HepG2 (cell line): ENCODE measurements around the gene NUCB1. TPM values are rescaled to one million over a fixed set of nuclear protein-coding genes. Genes with fewer than 3 reads are reported as not detected.

Experiments
- DMAP1 ChIP-seq: IDR thresholded peaks from 2 replicates; pipeline ENCODE4 v1.6.1; 2016
- EEA1 ChIP-seq: sonication (generic); formaldehyde crosslinking; IDR thresholded peaks from 2 replicates; pipeline ENCODE4 v1.5.1; 2020; ENCODE audit warnings: mild to moderate bottlenecking, missing genetic modification reagents, borderline replicate concordance
- ETV6 ChIP-seq: sonication (generic); formaldehyde crosslinking; conservative IDR thresholded peaks from 2 replicates; pipeline ENCODE4 v1.4.0; 2020; ENCODE audit warnings: missing genetic modification reagents
- FOXP4 ChIP-seq: sonication (generic); formaldehyde crosslinking; IDR thresholded peaks from 2 replicates; pipeline ENCODE4 v1.4.0; 2020; ENCODE audit warnings: missing genetic modification reagents
- HMGXB4 ChIP-seq, 2 experiments: sonication (generic) in 1 of 2; formaldehyde crosslinking in 1 of 2; IDR thresholded peaks; 2 replicates each; pipeline versions ENCODE4 v1.4.0 to v1.6.1; 2018 to 2020; ENCODE audit warnings: missing genetic modification reagents in 2 of 2, borderline replicate concordance in 1 of 2, low read depth in 1 of 2, mild to moderate bottlenecking in 1 of 2, missing biosample characterization in 1 of 2
- KLF6 ChIP-seq: IDR thresholded peaks from 2 replicates; pipeline ENCODE4 v1.8.0; 2016; ENCODE audit warnings: missing biosample characterization, missing genetic modification reagents
- MAF1 ChIP-seq: sonication (generic); formaldehyde crosslinking; IDR thresholded peaks from 2 replicates; pipeline ENCODE4 v1.5.0; 2020; ENCODE audit warnings: missing genetic modification reagents, borderline replicate concordance
- NFKB2 ChIP-seq: sonication (generic); formaldehyde crosslinking; IDR thresholded peaks from 2 replicates; pipeline ENCODE4 v1.4.0; 2020; ENCODE audit warnings: missing genetic modification reagents, borderline replicate concordance
- NR2F1 ChIP-seq, 2 experiments: fragments of 450-650 bp in 1 of 2; formaldehyde crosslinking in 1 of 2; IDR thresholded peaks; 2 replicates each; pipeline versions ENCODE4 v1.5.0 to v1.6.1; 2016 to 2020; ENCODE audit warnings: mild to moderate bottlenecking in 1 of 2, missing compliant biosample characterization in 1 of 2, missing genetic modification reagents in 1 of 2, moderate library complexity in 1 of 2
- PRDM4 ChIP-seq: sonication (generic); formaldehyde crosslinking; IDR thresholded peaks from 2 replicates; pipeline ENCODE4 v1.9.0; 2021; ENCODE audit warnings: missing genetic modification reagents, borderline replicate concordance
- SNAPC5 ChIP-seq: sonication (generic); formaldehyde crosslinking; IDR thresholded peaks from 2 replicates; pipeline ENCODE4 v1.8.1; 2023; ENCODE audit warnings: mild to moderate bottlenecking, missing genetic modification reagents, borderline replicate concordance
- TEAD3 ChIP-seq: optimal IDR thresholded peaks from 2 replicates; pipeline ENCODE3; 2016; ENCODE audit warnings: borderline replicate concordance
- ZBTB2 ChIP-seq: sonication (generic); formaldehyde crosslinking; IDR thresholded peaks from 2 replicates; pipeline ENCODE4 v1.8.0; 2022; ENCODE audit warnings: low read depth, missing genetic modification reagents
- ZBTB20 ChIP-seq: sonication (generic); formaldehyde crosslinking; IDR thresholded peaks from 2 replicates; pipeline ENCODE4 v1.8.1; 2023; ENCODE audit warnings: missing genetic modification reagents, low read depth, mild to moderate bottlenecking, borderline replicate concordance
- ZNF33A ChIP-seq: sonication (generic); formaldehyde crosslinking; IDR thresholded peaks from 2 replicates; pipeline ENCODE4 v1.5.1; 2020; ENCODE audit warnings: missing genetic modification reagents, mild to moderate bottlenecking, moderate library complexity, borderline replicate concordance
- ZNF343 ChIP-seq: sonication (generic); formaldehyde crosslinking; IDR thresholded peaks from 2 replicates; pipeline ENCODE4 v1.4.0; 2020; ENCODE audit warnings: mild to moderate bottlenecking, missing genetic modification reagents
- ZNF382 ChIP-seq: sonication (generic); formaldehyde crosslinking; IDR thresholded peaks from 2 replicates; pipeline ENCODE4 v1.5.0; 2020; ENCODE audit warnings: missing genetic modification reagents, mild to moderate bottlenecking, borderline replicate concordance
- ZNF460 ChIP-seq: sonication (generic); formaldehyde crosslinking; IDR thresholded peaks from 2 replicates; pipeline ENCODE4 v1.5.1; 2020; ENCODE audit warnings: missing genetic modification reagents, mild to moderate bottlenecking, borderline replicate concordance
- ZNF576 ChIP-seq: sonication (generic); formaldehyde crosslinking; IDR thresholded peaks from 2 replicates; pipeline ENCODE4 v1.4.0; 2020; ENCODE audit warnings: mild to moderate bottlenecking, missing genetic modification reagents
- ZNF75D ChIP-seq: sonication (generic); formaldehyde crosslinking; IDR thresholded peaks from 2 replicates; pipeline ENCODE4 v1.8.1; 2023; ENCODE audit warnings: missing genetic modification reagents, mild to moderate bottlenecking, borderline replicate concordance
- polyA plus RNA-seq, 8 experiments: library from polyadenylated mRNA; depleted of rRNA in 3 of 8; stranded (reverse) in 7 of 8; unstranded in 1 of 8; fragments of >200 nt; fragmentation: Illumina TruSeq in 4 of 8; extraction: Trizol in 4 of 8; gene quantifications; 2 replicates each; pipeline versions ENCODE4 v1.2.1 to v1.2.3, GENCODE V29; 2011 to 2016; ENCODE audit warnings: low read depth in 4 of 8, missing spikeins in 1 of 8, mixed read lengths in 1 of 8; ENCODE audit not compliant: insufficient read depth in 1 of 8
- total RNA-seq, 5 experiments: library from RNA; depleted of rRNA; stranded (reverse); fragments of >200 nt; fragmentation: Illumina TruSeq; extraction: Trizol; gene quantifications; 2 replicates each; pipeline ENCODE4 v1.2.3, GENCODE V29; 2016; ENCODE audit warnings: low read depth in 1 of 5

Gene NUCB1
- total and polyA plus RNA-seq, 2 of the 13 experiments (the other 11 are each of a cell fraction or from before 2014, with no cell fraction given) = 82.3 to 106 TPM

GRCh38 chr19:48872182-48872883 lies 27.8 kb upstream of the NUCB1 start, which contains the start of gene PPP1R15A (continued):
- TF ChIP-seq HMGXB4 (CRISPR knock-in tag; IDR thresholded peaks at IDR 0.05; ENCODE audit: borderline replicate concordance in 1 of 2, low read depth in 1 of 2) (no peak; a peak in 1 of 4 replicates), ZBTB20 (CRISPR knock-in tag) (peak; percentile 71; the same call in 1 of the 2 replicates), SNAPC5 (CRISPR knock-in tag) (no peak), TEAD3 (CRISPR knock-in tag) (peak; percentile 87), KLF6 (CRISPR knock-in tag) (0 out of 2 replicates have a peak, but pooled peaks have one; percentile 73), NFKB2 (CRISPR knock-in tag) (peak; percentile 72; the same call in 1 of the 2 replicates), ZNF33A (CRISPR knock-in tag) (no peak), FOXP4 (CRISPR knock-in tag) (no peak; the same call in none of the 2 replicates), MAF1 (CRISPR knock-in tag) (no peak), ZNF343 (CRISPR knock-in tag) (no peak), ZNF382 (CRISPR knock-in tag) (no peak), DMAP1 (CRISPR knock-in tag) (peak; percentile 51; the same call in 1 of the 2 replicates), ZNF460 (CRISPR knock-in tag) (no peak), PRDM4 (CRISPR knock-in tag) (0 out of 2 replicates have a peak, but pooled peaks have one; percentile 40), EEA1 (CRISPR knock-in tag) (no peak), ZNF75D (no peak), ETV6 (no peak; the same call in 1 of the 2 replicates), ZBTB2 (CRISPR knock-in tag) (no peak; the same call in 1 of the 2 replicates), NR2F1 (CRISPR knock-in tag; IDR thresholded peaks at IDR 0.05) (no peak), ZNF576 (CRISPR knock-in tag) (no peak)
